DOHH2 (cell line): ENCODE measurements around the gene CACTIN.

Experiments
- H3F3A ChIP-seq: fragments of 200-600 bp; sonication (generic), shearing (Covaris generic); 2 replicates; pipeline ENCODE4 v1.6.0; 2016; ENCODE audit warnings: antibody characterized with exemption, mild to moderate bottlenecking; ENCODE audit not compliant: control insufficient read depth, insufficient read depth
- H3K27ac ChIP-seq: fragments of 200-600 bp; sonication (generic); 2 replicates; pipeline ENCODE4 v1.5.1; 2014; ENCODE audit warnings: low read depth, mild to moderate bottlenecking, low read length, moderate library complexity
- H3K27me3 ChIP-seq: fragments of 200-600 bp; sonication (generic); 2 replicates; pipeline ENCODE4 v1.6.1; 2014; ENCODE audit warnings: mild to moderate bottlenecking, low read length, mixed read lengths; ENCODE audit not compliant: control insufficient read depth
- H3K36me3 ChIP-seq: fragments of 200-600 bp; sonication (generic); 2 replicates; pipeline ENCODE4 v1.6.1; 2014; ENCODE audit warnings: mild to moderate bottlenecking, low read length, moderate library complexity, mixed read lengths; ENCODE audit not compliant: control insufficient read depth
- H3K4me1 ChIP-seq: fragments of 200-600 bp; sonication (generic); 2 replicates; pipeline ENCODE4 v1.6.1; 2014; ENCODE audit warnings: mild to moderate bottlenecking, low read length, mixed read lengths; ENCODE audit not compliant: control insufficient read depth
- H3K4me2 ChIP-seq: fragments of 200-600 bp; sonication (generic); 2 replicates; pipeline ENCODE4 v1.6.0; 2014; ENCODE audit warnings: mild to moderate bottlenecking, low read length, moderate library complexity
- H3K4me3 ChIP-seq: fragments of 200-600 bp; sonication (generic); 2 replicates; pipeline ENCODE4 v1.5.1; 2014; ENCODE audit warnings: mild to moderate bottlenecking, low read length, mixed read lengths
- H3K79me2 ChIP-seq: fragments of 200-600 bp; sonication (generic); 2 replicates; pipeline ENCODE4 v1.6.1; 2014; ENCODE audit warnings: mild to moderate bottlenecking, low read length, mixed read lengths; ENCODE audit not compliant: control insufficient read depth
- H3K9me2 ChIP-seq: fragments of 200-600 bp; sonication (generic); replicated peaks from 2 replicates; pipeline ENCODE4 v1.6.1; 2014; ENCODE audit warnings: mild to moderate bottlenecking, low read length, mixed read lengths; ENCODE audit not compliant: control insufficient read depth
- H3K9me3 ChIP-seq: fragments of 200-600 bp; sonication (generic); 2 replicates; pipeline ENCODE4 v1.6.1; 2014; ENCODE audit warnings: antibody characterized with exemption, low read length, mixed read lengths; ENCODE audit not compliant: control insufficient read depth, insufficient read depth
- H4K20me1 ChIP-seq: fragments of 200-600 bp; sonication (generic); 2 replicates; pipeline ENCODE4 v1.6.0; 2014; ENCODE audit warnings: low read depth, mild to moderate bottlenecking, antibody characterized with exemption, low read length, moderate library complexity; ENCODE audit not compliant: control insufficient read depth, insufficient read depth
- CTCF ChIP-seq: fragments of 200-600 bp; sonication (generic); IDR thresholded peaks from one replicate; pipeline ENCODE4 v1.5.1; 2014; ENCODE audit warnings: antibody characterized with exemption, mild to moderate bottlenecking, low read depth, low read length; ENCODE audit not compliant: poor library complexity, severe bottlenecking
- EZH2phosphoT487 ChIP-seq: fragments of 200-600 bp; sonication (generic); IDR thresholded peaks from 2 replicates; pipeline ENCODE4 v1.6.1; 2017; ENCODE audit warnings: borderline replicate concordance, mild to moderate bottlenecking, antibody characterized with exemption, low read length, moderate library complexity, mixed read lengths

CACTIN gene

GRCh38 chr19:3644351-3645066 is 17.9 kb upstream of the CACTIN start:
- Histone ChIP-seq H3K27ac (no peak overlapping the region), H3K4me1 (no peaks in the 10 kb centered on the region), H3K4me3 (no peak overlapping the region), H3K36me3 (no peaks in the 10 kb centered on the region), H3K9me3 (no peaks in the 10 kb centered on the region), H3K27me3 (no peaks in the 10 kb centered on the region), H3K9me2 (no peaks in the 10 kb centered on the region), H3K79me2 (no peaks in the 10 kb centered on the region), H3K4me2 (no peak overlapping the region), H4K20me1 (no peaks in the 10 kb centered on the region), H3F3A (no peaks in the 10 kb centered on the region)
- no peak for TF ChIP-seq CTCF
- TF ChIP-seq EZH2phosphoT487: no peak

GRCh38 chr19:3643674-3644313 is 17.2 kb upstream of the CACTIN start:
- no peaks in the 10 kb centered on the region for H3K9me2 ChIP-seq
- H3K4me1 ChIP-seq: no peaks in the 10 kb centered on the region
- no peaks in the 10 kb centered on the region for H4K20me1 ChIP-seq
- no peak overlapping the region for H3K4me3 ChIP-seq
- H3K27ac ChIP-seq: no peak overlapping the region
- no peak for TF ChIP-seq EZH2phosphoT487
- TF ChIP-seq CTCF: no peak
- no peaks in the 10 kb centered on the region for H3F3A ChIP-seq
- H3K27me3 ChIP-seq: no peaks in the 10 kb centered on the region
- no peaks in the 10 kb centered on the region for H3K79me2 ChIP-seq
- H3K36me3 ChIP-seq: no peaks in the 10 kb centered on the region
- H3K9me3 ChIP-seq: no peaks in the 10 kb centered on the region
- H3K4me2 ChIP-seq: no peak overlapping the region

GRCh38 chr19:3642987-3643673 is 16.5 kb upstream of the CACTIN start:
- no peaks in the 10 kb centered on the region for H3K36me3 ChIP-seq

More at GRCh38 chr19:3642987-3643673, 16.5 kb upstream of the CACTIN start:
- no peaks in the 10 kb centered on the region for H3K9me2 ChIP-seq
- no peaks in the 10 kb centered on the region for H3F3A ChIP-seq
- TF ChIP-seq CTCF: no peak
- no peak for TF ChIP-seq EZH2phosphoT487
- no peaks in the 10 kb centered on the region for H4K20me1 ChIP-seq
- no peaks in the 10 kb centered on the region for H3K79me2 ChIP-seq
- H3K27me3 ChIP-seq: no peaks in the 10 kb centered on the region
- H3K4me2 ChIP-seq: no peak overlapping the region
- no peak overlapping the region for H3K4me3 ChIP-seq
- no peaks in the 10 kb centered on the region for H3K4me1 ChIP-seq
- no peaks in the 10 kb centered on the region for H3K9me3 ChIP-seq
- H3K27ac ChIP-seq: no peak overlapping the region
